NCI-H2029 treated with DMSO at 0.1 percent for 48 hours (cell line): Measurements from ENCODE around the gene BDP1.
"Not testable (repeated sequence)": the region's sequence is repeated elsewhere in the genome, so short reads cannot be mapped to it uniquely, and the experiment has no call there.

Experiments
- DNase-seq: peaks from one replicate; lab custom pipeline; 2025; lab: John Stamatoyannopoulos, UW

The BDP1 gene

GRCh38 chr5:71460693-71461092, 5.2 kb downstream of the BDP1 start:
- no peak for DNase-seq

DNA sequence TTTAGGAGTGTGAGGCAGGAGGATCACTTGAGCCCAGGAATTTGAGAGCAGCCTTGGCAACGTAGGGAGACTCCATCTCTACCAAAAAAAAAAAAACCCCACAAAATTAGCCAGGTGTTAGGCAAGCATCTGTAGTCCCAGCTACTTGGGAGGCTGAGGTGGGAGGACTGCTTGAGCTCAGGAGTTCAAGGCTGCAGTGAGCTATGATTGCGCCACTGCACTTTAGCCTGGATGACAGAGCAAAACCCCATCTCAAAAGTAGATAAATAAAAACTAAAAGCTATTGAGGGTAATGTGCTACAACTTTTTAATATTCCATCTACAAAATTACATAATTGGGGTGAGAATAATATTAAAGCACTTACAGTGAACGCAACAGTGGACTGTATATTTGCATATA, 5.9 kb downstream of the BDP1 start:
- no peak for DNase-seq

GRCh38 chr5:71471193-71471592, 15.7 kb downstream of the BDP1 start:
- no peak for DNase-seq

GRCh38 chr5:71475788-71476384, 20.4 kb downstream of the BDP1 start:
- no peak for DNase-seq

DNA sequence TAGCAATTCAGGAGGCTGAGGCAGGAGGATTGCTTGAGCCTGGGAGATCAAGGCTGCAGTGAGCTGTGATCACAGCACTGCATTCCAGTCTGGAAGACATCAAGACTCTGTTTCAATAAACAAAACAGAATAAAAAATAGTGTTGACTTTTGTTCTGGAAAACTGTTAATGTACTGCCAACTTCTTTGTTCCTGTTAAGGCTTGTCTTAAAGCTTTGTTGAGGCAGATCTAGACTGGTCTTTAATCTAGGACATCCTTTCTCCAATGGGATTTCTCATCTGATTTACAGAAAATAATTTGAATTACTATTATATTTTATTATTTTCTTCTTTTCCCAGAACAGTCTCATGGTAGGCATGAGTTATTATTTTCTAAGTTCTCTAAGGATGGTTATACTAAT, 26.0 kb downstream of the BDP1 start:
- no peak for DNase-seq

GRCh38 chr5:71482132-71482531, 26.7 kb downstream of the BDP1 start:
- peak; percentile 44 for DNase-seq

GRCh38 chr5:71483355-71483754, 27.9 kb downstream of the BDP1 start:
- DNase-seq = no peak

DNA sequence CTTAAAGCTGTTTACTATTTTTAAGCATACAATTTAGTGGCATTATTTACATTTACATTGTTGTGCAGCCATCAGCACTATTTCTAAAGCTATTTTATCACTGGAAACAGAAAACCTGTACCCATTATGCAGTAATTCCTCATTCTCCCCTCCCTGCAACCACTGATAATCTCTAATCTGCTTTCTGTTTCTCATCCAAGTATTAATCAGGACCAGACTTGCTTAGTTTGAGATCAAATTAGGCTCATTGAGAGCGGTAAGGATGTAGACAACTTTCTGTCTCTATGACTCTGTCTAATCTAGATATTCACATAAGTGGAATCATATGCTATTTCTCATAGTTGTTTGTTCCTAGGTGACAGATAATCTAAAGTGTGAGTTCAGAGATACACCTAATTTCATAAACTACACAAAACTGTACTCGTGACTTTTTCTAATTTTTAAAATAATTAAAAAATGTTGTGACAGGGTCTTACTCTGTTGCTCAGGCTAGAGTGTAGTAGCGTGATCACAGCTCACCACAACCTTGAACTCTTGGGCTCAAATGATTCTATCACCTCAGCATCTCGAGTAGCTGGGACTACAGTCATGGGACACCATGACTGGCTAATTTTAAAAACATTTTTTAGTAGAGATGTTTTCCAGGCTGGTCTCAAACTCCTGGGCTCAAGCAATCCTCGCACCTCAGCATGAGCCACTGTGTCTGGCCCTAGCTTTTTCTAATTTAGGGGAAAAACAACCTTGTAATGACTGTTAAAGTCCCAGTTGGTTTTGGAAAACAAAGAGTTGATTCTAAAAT, 37.6 kb downstream of the BDP1 start:
- no peak for DNase-seq

DNA sequence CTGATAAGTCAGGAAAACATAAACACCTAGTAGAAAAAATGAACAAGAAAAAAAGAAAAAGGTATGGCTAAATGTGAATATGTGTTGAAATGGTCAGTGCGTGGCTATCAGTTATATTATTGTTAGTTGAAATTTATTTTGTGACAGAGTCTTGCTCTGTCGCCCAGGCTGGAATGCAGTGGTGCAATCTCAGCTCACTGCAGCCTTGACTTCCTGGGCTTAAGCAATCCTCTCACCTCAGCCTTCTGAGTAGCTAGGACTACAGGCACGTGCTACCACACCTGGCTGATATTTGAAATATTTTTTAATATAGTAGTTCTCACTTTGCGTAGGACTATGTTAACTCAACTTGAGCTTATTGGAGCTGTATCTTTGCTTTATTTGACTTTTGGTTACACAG, 38.8 kb downstream of the BDP1 start:
- not testable (repeated sequence) for DNase-seq

- not testable (repeated sequence) for DNase-seq
Observed at GRCh38 chr5:71498756-71499155, 43.3 kb downstream of the BDP1 start.

DNA sequence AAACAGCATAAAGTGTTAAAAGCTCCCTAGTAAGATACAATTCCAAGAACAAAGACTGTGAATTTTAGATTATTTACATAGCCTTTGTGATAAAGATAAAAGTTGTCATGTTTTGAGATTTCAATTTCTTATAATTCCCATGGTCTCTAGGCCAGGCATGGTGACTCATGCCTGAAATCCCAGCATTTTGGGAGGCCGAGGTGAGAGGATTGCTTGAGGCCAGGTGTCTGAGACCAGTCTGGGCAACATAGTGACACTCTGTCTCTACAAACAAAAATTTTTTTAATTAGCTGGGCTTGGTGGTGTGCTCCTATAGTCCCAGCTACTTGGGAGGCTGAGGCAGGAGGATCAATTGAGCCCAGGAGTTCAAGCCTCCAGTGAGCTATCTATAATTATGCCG, 48.1 kb downstream of the BDP1 start:
- no peak for DNase-seq

- DNase-seq = no peak
Observed at GRCh38 chr5:71522151-71522550, 66.7 kb downstream of the BDP1 start.

DNA sequence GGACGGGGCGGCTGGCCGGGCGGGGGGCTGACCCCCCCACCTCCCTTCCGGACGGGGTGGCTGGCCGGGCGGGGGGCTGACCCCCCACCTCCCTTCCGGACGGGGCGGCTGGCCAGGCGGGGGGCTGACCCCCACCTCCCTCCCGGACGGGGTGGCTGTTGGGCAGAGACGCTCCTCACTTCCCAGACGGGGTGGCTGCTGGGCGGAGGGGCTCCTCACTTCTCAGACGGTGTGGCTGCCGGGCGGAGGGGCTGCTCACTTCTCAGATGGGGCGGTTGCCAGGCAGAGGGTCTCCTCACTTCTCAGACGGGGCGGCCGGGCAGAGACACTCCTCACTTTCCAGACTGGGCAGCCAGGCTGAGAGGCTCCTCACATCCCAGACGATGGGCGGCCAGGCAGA, 70.2 kb downstream of the BDP1 start:
- DNase-seq = not testable (repeated sequence)

DNA sequence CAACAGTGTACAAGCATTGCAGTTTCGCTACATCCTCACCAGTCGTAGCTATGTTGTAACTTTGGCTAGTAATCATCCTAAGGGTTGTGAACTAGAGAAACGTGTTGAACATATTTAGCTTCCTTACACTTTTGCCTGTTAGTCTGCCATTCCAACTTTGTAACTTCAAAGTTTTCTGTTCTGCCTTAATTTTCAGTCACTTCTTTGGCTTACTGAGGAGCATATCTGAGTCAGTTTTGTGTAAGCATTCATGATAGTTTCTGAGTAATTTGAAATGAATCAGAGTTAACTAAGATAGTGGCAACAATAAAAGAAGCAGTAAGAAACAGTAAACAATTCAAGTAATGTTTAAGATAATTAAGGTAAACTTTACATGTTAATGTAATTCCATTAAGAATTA, 72.8 kb downstream of the BDP1 start:
- DNase-seq = no peak

DNA sequence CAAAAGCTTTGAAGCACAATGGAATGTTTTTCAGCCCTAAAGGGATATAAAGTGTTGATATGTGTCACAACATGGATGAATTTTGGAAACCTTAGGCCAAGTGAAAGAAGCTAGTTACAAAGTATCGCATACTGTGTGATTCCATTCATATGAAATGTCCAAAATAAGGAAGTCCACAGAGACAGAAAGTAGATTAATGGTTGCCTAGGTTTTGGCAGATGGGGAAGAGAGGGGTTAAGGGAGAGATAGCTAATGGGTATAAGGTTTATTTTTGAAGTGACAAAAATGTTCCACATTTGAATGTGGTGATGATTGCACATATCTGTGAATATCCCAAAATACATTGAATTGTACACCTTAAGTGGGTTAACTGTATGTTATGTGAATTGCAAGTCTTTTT, 74.2 kb downstream of the BDP1 start:
- no peak for DNase-seq

GRCh38 chr5:71533142-71533541, 77.7 kb downstream of the BDP1 start:
- no peak for DNase-seq

DNA sequence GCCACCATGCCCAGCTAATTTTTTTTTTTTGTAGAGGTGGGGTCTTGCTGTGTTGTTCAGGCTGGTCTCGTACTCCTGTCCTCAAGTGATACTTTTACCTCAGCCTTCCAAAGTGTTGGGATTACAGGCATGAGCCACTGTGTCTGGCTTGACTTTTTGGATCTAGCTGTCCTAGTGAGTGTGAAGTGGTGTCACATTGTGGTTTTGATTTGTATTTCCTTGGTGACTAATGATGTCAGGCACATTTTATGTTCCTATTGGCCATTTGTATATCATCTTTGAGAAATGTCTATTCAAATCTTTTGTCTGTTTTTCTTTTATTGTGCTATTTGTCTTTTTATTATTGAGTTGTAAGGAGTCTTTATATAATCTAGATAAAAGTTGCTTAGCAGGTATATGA, 78.2 kb downstream of the BDP1 start:
- no peak for DNase-seq

DNA sequence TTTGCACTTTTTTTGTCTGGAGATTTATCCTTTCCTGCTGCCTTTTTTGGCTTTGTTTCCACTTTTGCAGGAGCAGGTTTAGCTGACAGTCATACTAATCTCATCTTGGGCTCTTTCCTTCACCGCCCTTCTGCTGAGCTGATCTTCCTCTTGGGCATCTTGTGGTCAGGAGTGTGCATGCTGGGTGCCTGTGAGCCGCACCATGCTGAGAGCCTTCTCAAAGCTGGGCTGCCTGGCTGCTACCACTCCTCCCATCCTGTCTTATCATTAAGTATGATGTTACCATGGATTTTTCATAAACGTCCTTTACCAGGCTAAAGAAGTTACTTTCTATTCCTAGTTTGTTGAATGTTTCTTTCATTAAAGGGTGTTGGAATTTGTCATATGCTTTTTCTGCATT, 82.2 kb downstream of the BDP1 start:
- no peak for DNase-seq

DNA sequence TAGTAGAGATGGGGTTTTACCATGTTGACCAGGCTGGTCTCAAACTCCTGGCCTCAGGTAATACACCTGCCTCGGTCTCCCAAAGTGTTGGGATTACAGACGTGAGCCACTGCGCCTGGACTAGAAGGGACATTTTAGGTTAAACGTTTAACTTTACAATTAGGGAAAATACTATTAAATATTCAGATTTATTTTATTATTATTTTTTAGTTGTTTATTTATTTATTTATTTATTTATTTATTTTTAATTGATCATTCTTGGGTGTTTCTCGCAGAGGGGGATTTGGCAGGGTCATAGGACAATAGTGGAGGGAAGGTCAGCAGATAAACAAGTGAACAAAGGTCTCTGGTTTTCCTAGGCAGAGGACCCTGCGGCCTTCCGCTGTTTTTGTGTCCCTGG, 95.4 kb downstream of the BDP1 start:
- not testable (repeated sequence) for DNase-seq

DNA sequence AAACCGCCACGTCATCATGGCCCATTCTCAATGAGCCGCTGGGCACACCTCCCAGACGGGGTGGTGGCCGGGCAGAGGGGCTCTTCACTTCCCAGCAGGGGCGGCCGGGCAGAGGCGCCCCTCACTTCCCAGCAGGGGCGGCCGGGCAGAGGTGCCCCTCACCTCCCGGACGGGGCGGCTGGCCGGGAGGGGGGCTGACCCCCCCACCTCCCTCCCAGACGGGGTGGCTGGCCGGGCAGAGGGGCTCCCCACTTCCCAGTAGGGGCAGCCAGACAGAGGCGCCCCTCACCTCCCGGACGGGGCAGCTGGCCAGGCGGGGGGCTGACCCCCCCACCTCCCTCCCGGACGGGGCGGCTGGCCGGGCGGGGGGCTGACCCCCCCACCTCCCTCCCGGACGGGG, 96.1 kb downstream of the BDP1 start:
- not testable (repeated sequence) for DNase-seq

DNA sequence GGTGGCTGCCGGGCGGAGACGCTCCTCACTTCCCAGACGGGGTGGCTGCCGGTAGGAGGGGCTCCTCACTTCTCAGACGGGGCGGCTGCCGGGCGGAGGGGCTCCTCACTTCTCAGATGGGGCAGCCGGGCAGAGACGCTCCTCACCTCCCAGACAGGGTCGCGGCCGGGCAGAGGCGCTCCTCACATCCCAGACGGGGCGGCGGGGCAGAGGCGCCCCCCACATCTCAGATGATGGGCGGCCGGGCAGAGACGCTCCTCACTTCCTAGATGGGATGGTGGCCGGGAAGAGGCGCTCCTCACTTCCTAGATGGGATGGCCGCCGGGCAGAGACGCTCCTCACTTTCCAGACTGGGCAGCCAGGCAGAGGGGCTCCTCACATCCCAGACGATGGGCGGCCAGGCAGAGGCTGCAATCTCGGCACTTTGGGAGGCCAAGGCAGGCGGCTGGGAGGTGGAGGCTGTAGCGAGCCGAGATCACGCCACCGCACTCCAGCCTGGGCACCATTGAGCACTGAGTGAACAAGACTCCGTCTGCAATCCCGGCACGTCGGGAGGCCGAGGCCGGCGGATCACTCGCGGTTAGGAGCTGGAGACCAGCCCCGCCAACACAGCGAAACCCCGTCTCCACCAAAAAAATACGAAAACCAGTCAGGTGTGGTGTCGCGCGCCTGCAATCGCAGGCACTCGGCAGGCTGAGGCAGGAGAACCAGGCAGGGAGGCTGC, 96.7 kb downstream of the BDP1 start:
- DNase-seq = not testable (repeated sequence)

GRCh38 chr5:71563161-71563560, 107.7 kb downstream of the BDP1 start:
- no peak for DNase-seq

DNA sequence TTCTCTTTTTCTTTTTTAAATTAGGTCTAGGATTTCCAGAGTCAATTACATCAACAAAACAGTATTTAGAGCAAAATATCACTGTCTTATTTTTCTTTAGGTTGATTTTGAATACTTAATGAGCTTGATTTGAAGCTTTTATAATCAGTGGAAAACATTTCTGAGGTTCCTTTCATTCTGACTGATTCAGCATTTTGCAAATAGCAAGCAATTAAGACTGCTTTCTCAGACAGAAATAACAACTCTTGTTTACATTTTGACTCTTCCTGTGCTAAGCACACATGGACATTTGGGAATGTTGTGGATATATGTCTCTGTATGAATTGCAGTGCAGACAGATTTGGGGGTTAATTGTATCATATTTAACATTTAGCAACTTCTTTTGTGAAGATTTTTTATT, 109.4 kb downstream of the BDP1 start:
- DNase-seq = no peak
